SK-N-MC (cell line): ENCODE data around the gene CAPN1.

Source experiments
- DNase-seq: peaks from one replicate; pipeline ENCODE4 v3.0.0-alpha.2; 2011; ENCODE audit warnings: low read depth, low spot score
- H3K27ac ChIP-seq: fragments of 200-600 bp; sonication (generic); 2 replicates; pipeline ENCODE4 v1.5.1; 2016; ENCODE audit warnings: mixed run types
- H3K36me3 ChIP-seq: fragments of 200-600 bp; sonication (generic); 2 replicates; pipeline ENCODE4 v1.6.1; 2017; ENCODE audit warnings: antibody characterized with exemption, low read length, mixed read lengths; ENCODE audit not compliant: insufficient read depth
- H3K4me3 ChIP-seq: fragments of 200-600 bp; sonication (generic); 2 replicates; pipeline ENCODE4 v1.5.1; 2016
- H3K9ac ChIP-seq: fragments of 200-600 bp; sonication (generic); 2 replicates; pipeline ENCODE4 v1.8.0; 2017; ENCODE audit warnings: mixed run types, mixed read lengths; ENCODE audit not compliant: insufficient read length
- H3K9me3 ChIP-seq: fragments of 200-600 bp; sonication (generic); 2 replicates; pipeline ENCODE4 v1.6.1; 2017; ENCODE audit warnings: low read depth, mild to moderate bottlenecking, antibody characterized with exemption, low read length, moderate library complexity, mixed read lengths
- EZH2 ChIP-seq: fragments of 200-600 bp; sonication (generic); IDR thresholded peaks from one replicate; pipeline ENCODE4 v1.6.1; 2017; ENCODE audit warnings: antibody characterized with exemption
- FOXP2 ChIP-seq: optimal IDR thresholded peaks from 2 replicates; pipeline ENCODE3; 2011; ENCODE audit warnings: mild to moderate bottlenecking, moderate library complexity; ENCODE audit not compliant: insufficient read depth; ENCODE audit errors: extremely low read length, control extremely low read depth
- POLR2AphosphoS5 ChIP-seq: IDR thresholded peaks from 2 replicates; pipeline ENCODE4 v1.6.1; 2012; ENCODE audit warnings: mild to moderate bottlenecking, low read depth, low read length, borderline replicate concordance

Gene CAPN1

DNA sequence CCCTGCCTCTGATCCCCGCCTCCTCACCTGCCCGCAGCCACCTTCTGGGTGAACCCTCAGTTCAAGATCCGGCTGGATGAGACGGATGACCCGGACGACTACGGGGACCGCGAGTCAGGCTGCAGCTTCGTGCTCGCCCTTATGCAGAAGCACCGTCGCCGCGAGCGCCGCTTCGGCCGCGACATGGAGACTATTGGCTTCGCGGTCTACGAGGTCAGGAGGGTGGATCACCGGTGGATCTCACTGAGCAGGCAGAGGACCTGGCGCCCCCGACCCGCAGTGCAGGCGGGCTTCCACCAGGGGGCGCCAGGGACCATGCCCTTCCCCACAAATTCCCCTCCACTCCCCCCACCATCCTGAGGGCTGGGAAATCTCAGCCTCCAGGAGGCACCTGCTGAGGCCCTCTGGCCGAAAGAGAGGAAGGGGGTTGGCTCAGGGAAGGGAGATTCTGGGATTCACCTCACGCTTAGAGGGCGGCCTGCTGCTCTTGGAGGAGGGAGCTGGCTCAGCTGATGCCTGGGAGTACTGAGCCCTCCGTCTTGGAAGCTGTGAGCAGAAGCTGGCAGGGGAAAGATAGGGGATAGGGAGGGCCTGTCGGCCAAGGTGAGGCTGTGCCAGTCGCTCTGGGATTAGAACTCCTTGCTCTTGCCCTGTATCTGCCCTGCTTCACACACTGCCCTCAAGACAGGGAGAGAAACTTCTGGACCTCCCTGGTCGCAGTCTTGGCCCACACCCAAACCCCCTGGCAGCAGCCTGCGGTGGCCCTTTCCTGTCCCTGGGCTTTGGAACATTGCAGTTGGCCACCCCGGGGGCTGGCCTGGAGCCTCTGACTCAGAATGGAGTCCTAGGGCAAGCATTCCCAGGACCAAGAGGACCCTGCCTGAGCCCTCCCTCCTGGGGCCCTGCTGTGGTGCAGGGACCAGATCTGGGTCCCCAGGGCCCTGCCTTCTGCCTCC lies 23.2 kb downstream of the CAPN1 start:
- Histone ChIP-seq H3K9ac (no peak overlapping the region), H3K36me3 (no peaks in the 10 kb centered on the region; the same call in 1 of the 2 replicates), H3K9me3 (no peaks in the 10 kb centered on the region), H3K4me3 (no peak overlapping the region), H3K27ac (no peak overlapping the region)
- peak; percentile 3 for DNase-seq
- TF ChIP-seq FOXP2 (no peak), EZH2 (no peak), POLR2AphosphoS5 (no peak)

DNA sequence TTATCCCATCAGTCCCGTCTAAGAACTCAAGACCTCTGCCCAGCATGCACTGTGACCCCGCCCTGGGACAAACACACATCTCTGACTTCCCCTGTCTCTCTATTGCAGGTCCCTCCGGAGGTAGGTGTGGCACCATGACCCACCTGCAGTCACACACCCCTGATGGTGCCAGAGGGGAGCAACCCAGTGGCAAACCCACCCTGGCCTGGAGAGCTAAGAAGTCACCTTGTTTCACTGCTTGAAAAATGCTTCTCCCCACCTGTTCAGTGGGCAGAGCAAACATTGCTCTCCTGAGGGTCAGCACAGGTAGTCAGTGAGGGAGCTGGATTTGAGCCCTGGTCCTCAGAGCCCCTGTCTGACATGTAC lies 23.9 kb downstream of the CAPN1 start:
- no peak overlapping the region for H3K27ac ChIP-seq
- no peak overlapping the region for H3K9ac ChIP-seq
- no peak for DNase-seq
- TF ChIP-seq POLR2AphosphoS5 = no peak
- no peaks in the 10 kb centered on the region; the same call in 1 of the 2 replicates for H3K36me3 ChIP-seq
- no peaks in the 10 kb centered on the region for H3K9me3 ChIP-seq
- no peak overlapping the region for H3K4me3 ChIP-seq

DNA sequence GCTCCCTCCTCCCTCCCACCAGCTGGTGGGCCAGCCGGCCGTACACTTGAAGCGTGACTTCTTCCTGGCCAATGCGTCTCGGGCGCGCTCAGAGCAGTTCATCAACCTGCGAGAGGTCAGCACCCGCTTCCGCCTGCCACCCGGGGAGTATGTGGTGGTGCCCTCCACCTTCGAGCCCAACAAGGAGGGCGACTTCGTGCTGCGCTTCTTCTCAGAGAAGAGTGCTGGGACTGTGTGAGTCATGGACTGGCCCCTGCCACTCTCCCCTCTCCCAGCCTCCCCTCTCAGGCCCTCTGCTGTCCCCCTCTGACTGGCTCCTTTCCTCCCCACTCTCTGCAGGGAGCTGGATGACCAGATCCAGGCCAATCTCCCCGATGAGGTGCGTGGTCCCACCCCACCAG lies 24.7 kb downstream of the CAPN1 start:
- no peak for TF ChIP-seq EZH2
- TF ChIP-seq POLR2AphosphoS5 = no peak
- no peak for TF ChIP-seq FOXP2
- DNase-seq = no peak
- Histone ChIP-seq H3K27ac (no peak overlapping the region), H3K9me3 (no peaks in the 10 kb centered on the region), H3K9ac (no peak overlapping the region), H3K4me3 (no peak overlapping the region), H3K36me3 (no peaks in the 10 kb centered on the region; the same call in 1 of the 2 replicates)

DNA sequence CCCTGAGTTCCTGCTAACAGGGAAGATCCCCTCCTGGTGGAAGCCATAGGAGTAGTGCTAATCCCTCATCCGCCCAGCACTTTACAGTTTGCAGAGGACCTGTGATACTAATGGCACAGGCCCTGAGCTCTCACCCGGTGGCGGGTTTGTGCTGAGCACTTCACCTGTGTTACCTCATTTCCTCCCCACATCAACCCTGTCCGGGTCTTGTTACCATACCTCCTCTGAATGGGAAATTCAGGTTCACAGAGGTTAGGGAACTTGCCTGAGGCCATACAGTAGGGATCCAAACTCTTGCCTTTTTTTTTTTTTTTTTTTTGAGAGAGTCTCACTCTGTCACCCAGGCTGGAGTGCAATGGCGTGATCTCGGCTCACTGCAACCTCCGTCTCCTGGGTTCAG lies 25.2 kb downstream of the CAPN1 start:
- H3K36me3 ChIP-seq = no peaks in the 10 kb centered on the region; the same call in 1 of the 2 replicates
- no peak overlapping the region for H3K4me3 ChIP-seq
- no peaks in the 10 kb centered on the region for H3K9me3 ChIP-seq
- TF ChIP-seq POLR2AphosphoS5 = no peak
- TF ChIP-seq FOXP2 = no peak
- no peak for TF ChIP-seq EZH2
- H3K27ac ChIP-seq = no peak overlapping the region
- H3K9ac ChIP-seq = no peak overlapping the region
- no peak for DNase-seq

DNA sequence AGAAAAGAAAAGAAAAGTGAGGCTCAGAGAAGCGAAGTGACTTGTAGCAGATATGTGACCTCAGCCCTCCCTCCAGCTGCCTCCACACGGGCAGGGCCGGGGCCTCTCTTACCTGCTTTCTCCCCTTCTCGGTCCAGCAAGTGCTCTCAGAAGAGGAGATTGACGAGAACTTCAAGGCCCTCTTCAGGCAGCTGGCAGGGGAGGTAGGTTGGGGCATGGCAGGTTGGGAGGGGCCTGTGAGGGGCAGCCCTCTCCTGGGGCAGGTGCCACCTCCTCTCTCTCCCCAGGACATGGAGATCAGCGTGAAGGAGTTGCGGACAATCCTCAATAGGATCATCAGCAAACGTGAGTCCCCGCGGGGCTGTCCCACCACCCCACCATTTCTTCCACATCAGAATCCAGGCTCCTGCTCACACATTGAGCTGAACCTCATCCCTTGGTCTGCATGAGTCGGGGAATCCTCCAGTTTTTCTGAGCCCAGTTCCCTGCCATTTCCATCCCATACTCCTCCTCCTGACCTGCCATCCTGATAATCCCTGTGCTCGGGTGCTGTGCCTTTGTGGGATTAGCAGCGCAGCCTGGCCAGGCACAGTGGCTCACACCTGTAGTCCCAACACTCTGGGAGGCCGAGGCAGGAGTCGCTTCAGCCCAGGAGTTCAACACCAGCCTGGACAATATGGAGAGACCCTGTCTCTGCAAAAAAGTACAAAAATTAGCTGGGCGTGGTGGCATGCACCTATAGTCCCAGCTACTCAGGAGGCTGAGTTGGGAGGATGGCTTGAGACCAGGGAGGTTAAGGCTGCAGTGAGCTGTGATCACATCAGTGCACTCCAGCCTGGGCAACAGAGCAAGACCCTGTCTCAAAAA lies 26.4 kb downstream of the CAPN1 start:
- DNase-seq = no peak
- Histone ChIP-seq H3K9ac (no peak overlapping the region), H3K4me3 (no peak overlapping the region), H3K27ac (no peak overlapping the region), H3K9me3 (no peaks in the 10 kb centered on the region), H3K36me3 (no peaks in the 10 kb centered on the region; the same call in 1 of the 2 replicates)
- no peak for TF ChIP-seq POLR2AphosphoS5
- TF ChIP-seq FOXP2 = no peak
- no peak for TF ChIP-seq EZH2

DNA sequence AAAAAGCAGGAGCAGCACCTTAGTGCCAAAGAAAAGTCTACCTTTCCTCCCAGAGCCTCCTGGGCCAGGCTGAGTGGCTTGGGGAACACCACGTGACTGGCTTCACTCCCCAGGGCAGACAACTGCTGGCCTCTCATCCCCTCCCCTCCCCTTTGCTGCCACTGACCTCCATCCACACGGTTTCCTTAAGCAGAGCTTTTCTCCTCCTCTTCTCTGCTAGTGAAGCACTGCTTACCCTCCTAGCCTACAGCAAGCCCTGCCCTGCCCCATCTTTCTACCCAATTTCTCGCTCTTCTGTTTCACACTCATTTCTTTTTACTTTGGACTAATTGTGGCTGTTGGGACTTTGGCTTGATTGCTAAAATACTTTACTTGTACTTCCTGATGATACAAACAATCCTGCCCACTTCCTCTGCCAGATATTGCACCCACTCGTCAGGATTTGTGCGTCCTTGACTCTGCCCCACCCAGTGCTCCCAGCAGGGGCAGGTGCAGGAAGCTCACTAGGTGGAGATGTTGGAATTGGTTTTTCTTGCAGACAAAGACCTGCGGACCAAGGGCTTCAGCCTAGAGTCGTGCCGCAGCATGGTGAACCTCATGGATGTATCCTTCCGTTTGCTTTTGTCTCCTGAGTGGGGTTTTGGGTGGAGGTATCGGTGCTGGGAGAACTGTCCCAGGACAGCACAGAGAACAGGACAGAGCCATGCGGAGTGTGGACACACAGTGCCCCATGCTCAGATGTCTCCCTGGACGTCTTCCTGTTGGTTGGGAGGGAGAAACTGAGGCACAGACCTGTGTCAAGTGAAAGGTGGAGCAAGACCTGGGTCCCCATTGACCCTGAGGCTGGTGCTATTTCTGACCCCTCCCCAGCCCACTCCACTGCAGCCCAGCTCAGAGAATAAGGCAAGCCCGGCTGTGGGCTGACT lies 27.3 kb downstream of the CAPN1 start:
- no peak overlapping the region for H3K9ac ChIP-seq
- H3K36me3 ChIP-seq = no peaks in the 10 kb centered on the region; the same call in 1 of the 2 replicates
- H3K4me3 ChIP-seq = no peak overlapping the region
- H3K9me3 ChIP-seq = no peaks in the 10 kb centered on the region
- DNase-seq = no peak
- TF ChIP-seq FOXP2 (no peak), POLR2AphosphoS5 (no peak), EZH2 (no peak)
- no peak overlapping the region for H3K27ac ChIP-seq

DNA sequence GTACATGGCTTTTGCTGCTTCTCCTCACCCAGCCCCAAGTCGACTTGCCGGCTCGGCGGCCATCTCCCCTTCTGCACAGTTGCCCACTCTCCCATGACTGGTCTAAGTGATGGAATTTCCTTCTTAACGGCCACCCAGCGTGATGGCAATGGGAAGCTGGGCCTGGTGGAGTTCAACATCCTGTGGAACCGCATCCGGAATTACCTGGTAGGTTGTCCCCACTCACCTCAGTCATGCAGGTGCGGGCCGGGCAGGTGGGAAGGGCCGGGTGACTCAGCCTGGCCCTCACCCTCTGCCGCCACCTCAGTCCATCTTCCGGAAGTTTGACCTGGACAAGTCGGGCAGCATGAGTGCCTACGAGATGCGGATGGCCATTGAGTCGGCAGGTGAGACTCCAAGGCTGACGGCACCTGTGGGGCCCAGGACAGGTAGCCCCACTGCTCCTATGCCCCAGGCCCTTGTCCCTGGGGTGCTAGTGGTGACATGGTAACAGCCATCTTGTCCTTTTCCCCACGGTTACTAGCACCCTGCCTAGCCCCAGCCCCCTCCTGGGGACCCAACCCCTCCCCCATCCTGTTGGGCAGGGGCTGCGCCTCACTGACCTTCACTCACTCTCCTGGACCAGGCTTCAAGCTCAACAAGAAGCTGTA lies 28.1 kb downstream of the CAPN1 start:
- Histone ChIP-seq H3K9me3 (no peaks in the 10 kb centered on the region), H3K36me3 (no peaks in the 10 kb centered on the region; the same call in 1 of the 2 replicates), H3K9ac (no peak overlapping the region), H3K4me3 (no peak overlapping the region), H3K27ac (no peak overlapping the region)
- no peak for DNase-seq
- no peak for TF ChIP-seq POLR2AphosphoS5
- no peak for TF ChIP-seq EZH2
- TF ChIP-seq FOXP2 = no peak
